ENCODE results near the gene FAM53A.

GRCh38 chr4:1693131-1693896, 9.2 kb upstream of the FAM53A start:
- TF ChIP-seq EZH2 (IDR thresholded peaks at IDR 0.05; ENCODE audit: low read length, missing control alignments) (no peak), CTCF (conservative IDR thresholded peaks at IDR 0.05 in 1 of 2, IDR thresholded peaks at IDR 0.05 in 1 of 2; ENCODE audit: low read depth in 1 of 2, low read length in 2 of 2) (peak; percentile 92 to 98)

Data from fibroblast of lung (primary cell).